ENCODE results near the gene ARHGEF28. TPM values are rescaled to one million over a fixed set of nuclear protein-coding genes. Genes with fewer than 3 reads are reported as not detected.
A peak's percentile ranks its signal among the peaks of the same experiment; 100 is the strongest.

ARHGEF28 gene
- total RNA-seq, 2 donors from 2014 or later = 0.24 to 0.30 TPM

- Mint-ChIP-seq H3K9me3 (no peaks in the 10 kb centered on the region), H3K27me3 (ENCODE audit: low read depth) (no peaks in the 10 kb centered on the region), H3K4me3 (no peak overlapping the region), H3K36me3 (ENCODE audit: insufficient read depth in 2 of 2) (no peaks in the 10 kb centered on the region), H3K4me1 (ENCODE audit: low read depth) (no peaks in the 10 kb centered on the region), H3K27ac (no peak overlapping the region)
- ATAC-seq (replicated peaks in 1 of 2) = no peak
- no peak for DNase-seq
Measured at GRCh38 chr5:73777192-73777591, 151.2 kb downstream of the ARHGEF28 start.

- H3K9me3 Mint-ChIP-seq = no peaks in the 10 kb centered on the region
- H3K27me3 Mint-ChIP-seq (ENCODE audit: low read depth) = peaks cover 10% of the 10 kb centered on the region
- no peaks in the 10 kb centered on the region for H3K36me3 Mint-ChIP-seq (ENCODE audit: insufficient read depth in 2 of 2)
- H3K27ac Mint-ChIP-seq = no peak overlapping the region
- ATAC-seq (replicated peaks in 1 of 2) = no peak
- H3K4me3 Mint-ChIP-seq = no peak overlapping the region
- DNase-seq = no peak
- H3K4me1 Mint-ChIP-seq (ENCODE audit: low read depth) = peaks cover 3% of the 10 kb centered on the region
Measured at GRCh38 chr5:73780302-73781080, 154.5 kb downstream of the ARHGEF28 start.

- ATAC-seq (replicated peaks in 1 of 2) = no peak
Measured at GRCh38 chr5:73781107-73781768, 155.2 kb downstream of the ARHGEF28 start.

GRCh38 chr5:73783828-73784227, 157.8 kb downstream of the ARHGEF28 start:
- H3K27ac Mint-ChIP-seq = no peak overlapping the region

More at GRCh38 chr5:73781107-73781768, 155.2 kb downstream of the ARHGEF28 start:
- Mint-ChIP-seq H3K4me1 (ENCODE audit: low read depth) (peaks cover 3% of the 10 kb centered on the region), H3K27ac (no peak overlapping the region), H3K36me3 (ENCODE audit: insufficient read depth in 2 of 2) (no peaks in the 10 kb centered on the region), H3K4me3 (no peak overlapping the region), H3K9me3 (no peaks in the 10 kb centered on the region), H3K27me3 (ENCODE audit: low read depth) (peaks cover 10% of the 10 kb centered on the region)
- no peak for DNase-seq

GRCh38 chr5:73786043-73786831, 160.2 kb downstream of the ARHGEF28 start:
- H3K36me3 Mint-ChIP-seq (ENCODE audit: insufficient read depth in 2 of 2) = no peaks in the 10 kb centered on the region
- H3K4me1 Mint-ChIP-seq (ENCODE audit: low read depth) = peaks cover 3% of the 10 kb centered on the region
- DNase-seq (no peak), ATAC-seq (replicated peaks in 1 of 2) (no peak)
- H3K9me3 Mint-ChIP-seq = no peaks in the 10 kb centered on the region
- no peak overlapping the region for H3K4me3 Mint-ChIP-seq
- no peak overlapping the region for H3K27ac Mint-ChIP-seq
- peaks cover 24% of the 10 kb centered on the region for H3K27me3 Mint-ChIP-seq (ENCODE audit: low read depth)

More at GRCh38 chr5:73783828-73784227, 157.8 kb downstream of the ARHGEF28 start:
- Mint-ChIP-seq H3K4me3 (no peak overlapping the region), H3K4me1 (ENCODE audit: low read depth) (peaks cover 3% of the 10 kb centered on the region), H3K36me3 (ENCODE audit: insufficient read depth in 2 of 2) (no peaks in the 10 kb centered on the region), H3K27me3 (ENCODE audit: low read depth) (peaks cover 12% of the 10 kb centered on the region), H3K9me3 (no peaks in the 10 kb centered on the region)
- DNase-seq (no peak), ATAC-seq (replicated peaks in 1 of 2) (no peak)

- no peak for ATAC-seq (replicated peaks in 1 of 2)
- no peaks in the 10 kb centered on the region for H3K4me1 Mint-ChIP-seq (ENCODE audit: low read depth)
- no peak for DNase-seq
- H3K4me3 Mint-ChIP-seq = no peak overlapping the region
- peaks cover 35% of the 10 kb centered on the region for H3K27me3 Mint-ChIP-seq (ENCODE audit: low read depth)
- no peak overlapping the region for H3K27ac Mint-ChIP-seq
- H3K36me3 Mint-ChIP-seq (ENCODE audit: insufficient read depth in 2 of 2) = no peaks in the 10 kb centered on the region
- no peaks in the 10 kb centered on the region for H3K9me3 Mint-ChIP-seq
Measured at GRCh38 chr5:73789851-73790281, 163.9 kb downstream of the ARHGEF28 start.

GRCh38 chr5:73791389-73791788, 165.4 kb downstream of the ARHGEF28 start:
- H3K27ac Mint-ChIP-seq = no peak overlapping the region

GRCh38 chr5:73792687-73793320, 166.8 kb downstream of the ARHGEF28 start:
- Mint-ChIP-seq H3K27ac (no peak overlapping the region), H3K9me3 (no peaks in the 10 kb centered on the region), H3K4me1 (ENCODE audit: low read depth) (peaks cover 12% of the 10 kb centered on the region), H3K27me3 (ENCODE audit: low read depth) (peaks cover 54% of the 10 kb centered on the region), H3K4me3 (no peak overlapping the region), H3K36me3 (ENCODE audit: insufficient read depth in 2 of 2) (no peaks in the 10 kb centered on the region)
- peak; percentile 62 to 72 for DNase-seq
- peak; percentile 68 to 70 for ATAC-seq (replicated peaks in 1 of 2)

More at GRCh38 chr5:73791389-73791788, 165.4 kb downstream of the ARHGEF28 start:
- Mint-ChIP-seq H3K4me3 (no peak overlapping the region), H3K36me3 (ENCODE audit: insufficient read depth in 2 of 2) (no peaks in the 10 kb centered on the region), H3K4me1 (ENCODE audit: low read depth) (peaks cover 6% of the 10 kb centered on the region), H3K27me3 (ENCODE audit: low read depth) (peaks cover 46% of the 10 kb centered on the region), H3K9me3 (no peaks in the 10 kb centered on the region)
- no peak for ATAC-seq (replicated peaks in 1 of 2)
- no peak for DNase-seq

- ATAC-seq (replicated peaks in 1 of 2) (no peak), DNase-seq (no peak)
- Mint-ChIP-seq H3K4me1 (ENCODE audit: low read depth) (peaks cover 12% of the 10 kb centered on the region), H3K9me3 (no peaks in the 10 kb centered on the region), H3K4me3 (no peak overlapping the region), H3K27ac (no peak overlapping the region), H3K27me3 (ENCODE audit: low read depth) (peaks cover 62% of the 10 kb centered on the region), H3K36me3 (ENCODE audit: insufficient read depth in 2 of 2) (no peaks in the 10 kb centered on the region)
Measured at GRCh38 chr5:73793911-73794310, 167.9 kb downstream of the ARHGEF28 start.

- ATAC-seq (replicated peaks in 1 of 2) (peak; percentile 46 to 79), DNase-seq (peak; percentile 14 to 44)
- no peaks in the 10 kb centered on the region for H3K36me3 Mint-ChIP-seq (ENCODE audit: insufficient read depth in 2 of 2)
- H3K27me3 Mint-ChIP-seq (ENCODE audit: low read depth) = peaks cover 56% of the 10 kb centered on the region
- H3K4me1 Mint-ChIP-seq (ENCODE audit: low read depth) = peaks cover 12% of the 10 kb centered on the region
- H3K27ac Mint-ChIP-seq = peak overlapping the region; percentile 44
- H3K9me3 Mint-ChIP-seq = no peaks in the 10 kb centered on the region
- peak overlapping the region in 1 of 2 donors; percentile 58 for H3K4me3 Mint-ChIP-seq
Measured at GRCh38 chr5:73796164-73797131, 170.5 kb downstream of the ARHGEF28 start.

GRCh38 chr5:73797132-73797510, 171.1 kb downstream of the ARHGEF28 start:
- no peak overlapping the region for H3K27ac Mint-ChIP-seq
- no peaks in the 10 kb centered on the region for H3K36me3 Mint-ChIP-seq (ENCODE audit: insufficient read depth in 2 of 2)
- H3K9me3 Mint-ChIP-seq = no peaks in the 10 kb centered on the region
- H3K27me3 Mint-ChIP-seq (ENCODE audit: low read depth) = peaks cover 52% of the 10 kb centered on the region
- H3K4me1 Mint-ChIP-seq (ENCODE audit: low read depth) = peaks cover 12% of the 10 kb centered on the region
- H3K4me3 Mint-ChIP-seq = no peak overlapping the region
- DNase-seq = no peak
- ATAC-seq (replicated peaks in 1 of 2) = no peak

All from activated T-cell treated with anti-CD3 and anti-CD28 coated beads, Interleukin-2, amount 50 U/mL, for 72 hours (primary cell).